Neural cell (in vitro differentiated cells): Measurements from ENCODE around the gene NPTN. TPM values are rescaled to one million over a fixed set of nuclear protein-coding genes. Genes with fewer than 3 reads are reported as not detected.

Experiments used
- H2AFZ ChIP-seq: fragments of 200-600, 300-800 bp; sonication (generic), shearing (Covaris generic); 2 replicates; pipeline ENCODE4 v1.6.0; 2014; ENCODE audit warnings: low read depth, mild to moderate bottlenecking, antibody characterized with exemption, low read length, moderate library complexity
- H3F3A ChIP-seq: fragments of 200-600 bp; shearing (Covaris generic); 2 replicates; pipeline ENCODE4 v1.6.1; 2016; ENCODE audit warnings: mild to moderate bottlenecking, moderate library complexity, mixed read lengths, antibody characterized with exemption, low read length; ENCODE audit not compliant: insufficient read depth, poor library complexity, severe bottlenecking
- H3K27ac ChIP-seq: fragments of 200-600, 300-800 bp; sonication (generic), shearing (Covaris generic); 2 replicates; pipeline ENCODE4 v1.5.1; 2014; ENCODE audit warnings: mild to moderate bottlenecking, low read length, moderate library complexity
- H3K27me3 ChIP-seq: fragments of 300-800, 200-600 bp; sonication (generic), shearing (Covaris generic); 2 replicates; pipeline ENCODE4 v1.6.0; 2014; ENCODE audit warnings: mild to moderate bottlenecking, low read depth, low read length, moderate library complexity; ENCODE audit not compliant: insufficient read depth
- H3K36me3 ChIP-seq: fragments of 300-800, 200-600 bp; sonication (generic), shearing (Covaris generic); 2 replicates; pipeline ENCODE4 v1.5.1; 2014; ENCODE audit warnings: mild to moderate bottlenecking, antibody characterized with exemption, low read length, moderate library complexity; ENCODE audit not compliant: insufficient read depth
- H3K4me2 ChIP-seq: fragments of 300-800, 200-600 bp; sonication (generic), shearing (Covaris generic); 2 replicates; pipeline ENCODE4 v1.6.0; 2014; ENCODE audit warnings: mild to moderate bottlenecking, low read length
- H3K4me3 ChIP-seq: fragments of 300-800, 200-600 bp; sonication (generic), shearing (Covaris generic); 2 replicates; pipeline ENCODE4 v1.5.1; 2014; ENCODE audit warnings: mild to moderate bottlenecking, low read length, moderate library complexity
- H3K79me2 ChIP-seq: fragments of 200-600 bp; shearing (Covaris generic); replicated peaks from 2 replicates; pipeline ENCODE4 v1.6.0; 2014; ENCODE audit warnings: mild to moderate bottlenecking, low read length, moderate library complexity; ENCODE audit not compliant: insufficient read depth
- H3K9ac ChIP-seq: fragments of 300-800, 200-600 bp; sonication (generic), shearing (Covaris generic); 2 replicates; pipeline ENCODE4 v1.6.1; 2016; ENCODE audit warnings: mild to moderate bottlenecking, low read length, mixed read lengths
- H3K9me2 ChIP-seq: fragments of 200-600 bp; shearing (Covaris generic); 2 replicates; pipeline ENCODE4 v1.6.1; 2016; ENCODE audit warnings: mild to moderate bottlenecking, low read length, mixed read lengths; ENCODE audit not compliant: insufficient read depth
- H3K9me3 ChIP-seq: fragments of 200-600, 300-800 bp; sonication (generic), shearing (Covaris generic); 2 replicates; pipeline ENCODE4 v1.6.1; 2016; ENCODE audit warnings: mild to moderate bottlenecking, mixed run types, low read length, moderate library complexity, mixed read lengths
- H4K20me1 ChIP-seq: fragments of 200-600 bp; shearing (Covaris generic); 2 replicates; pipeline ENCODE4 v1.6.1; 2016; ENCODE audit warnings: mild to moderate bottlenecking, mixed run types; ENCODE audit not compliant: insufficient read depth
- EP300 ChIP-seq: fragments of 450-650 bp; conservative IDR thresholded peaks from 2 replicates; pipeline ENCODE4 v1.6.1; 2014; ENCODE audit warnings: antibody characterized with exemption, mild to moderate bottlenecking, moderate library complexity; ENCODE audit not compliant: poor library complexity, severe bottlenecking
- EZH2 ChIP-seq: fragments of 200-600, 300-800 bp; shearing (Covaris generic), sonication (generic); IDR thresholded peaks from 2 replicates; pipeline ENCODE4 v1.6.1; 2014; ENCODE audit warnings: antibody characterized with exemption, low read length, borderline replicate concordance, mild to moderate bottlenecking; ENCODE audit not compliant: insufficient read depth, poor library complexity, severe bottlenecking
- MXI1 ChIP-seq: fragments of 450-650 bp; conservative IDR thresholded peaks from 2 replicates; pipeline ENCODE4 v1.6.1; 2014; ENCODE audit warnings: antibody characterized with exemption, mild to moderate bottlenecking; ENCODE audit not compliant: poor library complexity, severe bottlenecking
- POLR2AphosphoS5 ChIP-seq: IDR thresholded peaks from 2 replicates; pipeline ENCODE4 v1.6.1; 2012
- RAD21 ChIP-seq: fragments of 450-650 bp; conservative IDR thresholded peaks from 2 replicates; pipeline ENCODE4 v1.6.1; 2014; ENCODE audit warnings: antibody characterized with exemption, mild to moderate bottlenecking, moderate library complexity
- SMC3 ChIP-seq: fragments of 450-650 bp; conservative IDR thresholded peaks from 2 replicates; pipeline ENCODE4 v1.6.1; 2014; ENCODE audit warnings: antibody characterized with exemption, mild to moderate bottlenecking, moderate library complexity; ENCODE audit not compliant: poor library complexity
- TAF1 ChIP-seq: IDR thresholded peaks from 2 replicates; pipeline ENCODE4 v1.6.1; 2012; ENCODE audit warnings: low read depth
- polyA plus RNA-seq: library from polyadenylated mRNA; depleted of rRNA; stranded (reverse); fragments of >200 nt; gene quantifications from 2 replicates; pipeline ENCODE4 v1.2.3, GENCODE V29; 2014
- TF ChIP-seq, protein P1 (sequence below): IDR thresholded peaks from 2 replicates; pipeline ENCODE4 v1.6.1; 2012; ENCODE audit warnings: borderline replicate concordance
- TF ChIP-seq, protein P2 (sequence below): fragments of 450-650 bp; IDR thresholded peaks from 2 replicates; pipeline ENCODE4 v1.5.1; 2014; ENCODE audit warnings: antibody characterized with exemption, mild to moderate bottlenecking, moderate library complexity; ENCODE audit not compliant: poor library complexity, severe bottlenecking

Gene NPTN
- polyA plus RNA-seq, 1 donor from 2014 or later, result 237 TPM

DNA sequence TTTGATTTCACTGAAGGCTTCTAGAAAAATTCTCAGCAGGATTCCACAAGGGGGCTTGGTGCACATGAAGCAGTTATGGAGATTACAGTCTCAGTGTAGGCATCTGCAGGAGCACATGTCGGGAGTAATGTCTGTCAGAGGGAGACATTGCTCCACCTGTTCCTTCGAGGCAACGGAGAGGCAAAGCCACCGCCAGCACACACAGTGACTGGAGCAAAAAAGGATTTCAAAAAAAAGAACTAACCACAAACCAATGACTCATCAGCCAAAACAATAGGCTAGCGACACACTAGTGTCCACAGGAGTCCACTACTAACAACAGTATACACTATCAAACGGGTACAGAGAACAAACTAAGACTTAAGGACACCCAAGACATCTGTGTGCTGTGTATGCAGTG is 68.9 kb downstream of the NPTN start:
- Histone ChIP-seq H2AFZ (no peak overlapping the region), H3K9ac (no peak overlapping the region), H3K9me2 (no peaks in the 10 kb centered on the region), H4K20me1 (no peaks in the 10 kb centered on the region), H3K36me3 (no peaks in the 10 kb centered on the region), H3K27ac (no peak overlapping the region), H3K4me2 (no peak overlapping the region), H3K79me2 (no peaks in the 10 kb centered on the region), H3F3A (no peaks in the 10 kb centered on the region), H3K9me3 (no peaks in the 10 kb centered on the region), H3K27me3 (no peaks in the 10 kb centered on the region), H3K4me3 (no peak overlapping the region)
- TF ChIP-seq MXI1 (peak; percentile 76), TAF1 (no peak), POLR2AphosphoS5 (no peak), EZH2 (no peak), EP300 (no peak), RAD21 (peak; percentile 48), SMC3 (peak; percentile 62)
- TF ChIP-seq, protein P1, sequence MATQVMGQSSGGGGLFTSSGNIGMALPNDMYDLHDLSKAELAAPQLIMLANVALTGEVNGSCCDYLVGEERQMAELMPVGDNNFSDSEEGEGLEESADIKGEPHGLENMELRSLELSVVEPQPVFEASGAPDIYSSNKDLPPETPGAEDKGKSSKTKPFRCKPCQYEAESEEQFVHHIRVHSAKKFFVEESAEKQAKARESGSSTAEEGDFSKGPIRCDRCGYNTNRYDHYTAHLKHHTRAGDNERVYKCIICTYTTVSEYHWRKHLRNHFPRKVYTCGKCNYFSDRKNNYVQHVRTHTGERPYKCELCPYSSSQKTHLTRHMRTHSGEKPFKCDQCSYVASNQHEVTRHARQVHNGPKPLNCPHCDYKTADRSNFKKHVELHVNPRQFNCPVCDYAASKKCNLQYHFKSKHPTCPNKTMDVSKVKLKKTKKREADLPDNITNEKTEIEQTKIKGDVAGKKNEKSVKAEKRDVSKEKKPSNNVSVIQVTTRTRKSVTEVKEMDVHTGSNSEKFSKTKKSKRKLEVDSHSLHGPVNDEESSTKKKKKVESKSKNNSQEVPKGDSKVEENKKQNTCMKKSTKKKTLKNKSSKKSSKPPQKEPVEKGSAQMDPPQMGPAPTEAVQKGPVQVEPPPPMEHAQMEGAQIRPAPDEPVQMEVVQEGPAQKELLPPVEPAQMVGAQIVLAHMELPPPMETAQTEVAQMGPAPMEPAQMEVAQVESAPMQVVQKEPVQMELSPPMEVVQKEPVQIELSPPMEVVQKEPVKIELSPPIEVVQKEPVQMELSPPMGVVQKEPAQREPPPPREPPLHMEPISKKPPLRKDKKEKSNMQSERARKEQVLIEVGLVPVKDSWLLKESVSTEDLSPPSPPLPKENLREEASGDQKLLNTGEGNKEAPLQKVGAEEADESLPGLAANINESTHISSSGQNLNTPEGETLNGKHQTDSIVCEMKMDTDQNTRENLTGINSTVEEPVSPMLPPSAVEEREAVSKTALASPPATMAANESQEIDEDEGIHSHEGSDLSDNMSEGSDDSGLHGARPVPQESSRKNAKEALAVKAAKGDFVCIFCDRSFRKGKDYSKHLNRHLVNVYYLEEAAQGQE, result no peak
- TF ChIP-seq, protein P2, sequence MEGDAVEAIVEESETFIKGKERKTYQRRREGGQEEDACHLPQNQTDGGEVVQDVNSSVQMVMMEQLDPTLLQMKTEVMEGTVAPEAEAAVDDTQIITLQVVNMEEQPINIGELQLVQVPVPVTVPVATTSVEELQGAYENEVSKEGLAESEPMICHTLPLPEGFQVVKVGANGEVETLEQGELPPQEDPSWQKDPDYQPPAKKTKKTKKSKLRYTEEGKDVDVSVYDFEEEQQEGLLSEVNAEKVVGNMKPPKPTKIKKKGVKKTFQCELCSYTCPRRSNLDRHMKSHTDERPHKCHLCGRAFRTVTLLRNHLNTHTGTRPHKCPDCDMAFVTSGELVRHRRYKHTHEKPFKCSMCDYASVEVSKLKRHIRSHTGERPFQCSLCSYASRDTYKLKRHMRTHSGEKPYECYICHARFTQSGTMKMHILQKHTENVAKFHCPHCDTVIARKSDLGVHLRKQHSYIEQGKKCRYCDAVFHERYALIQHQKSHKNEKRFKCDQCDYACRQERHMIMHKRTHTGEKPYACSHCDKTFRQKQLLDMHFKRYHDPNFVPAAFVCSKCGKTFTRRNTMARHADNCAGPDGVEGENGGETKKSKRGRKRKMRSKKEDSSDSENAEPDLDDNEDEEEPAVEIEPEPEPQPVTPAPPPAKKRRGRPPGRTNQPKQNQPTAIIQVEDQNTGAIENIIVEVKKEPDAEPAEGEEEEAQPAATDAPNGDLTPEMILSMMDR, result peak; percentile 49

DNA sequence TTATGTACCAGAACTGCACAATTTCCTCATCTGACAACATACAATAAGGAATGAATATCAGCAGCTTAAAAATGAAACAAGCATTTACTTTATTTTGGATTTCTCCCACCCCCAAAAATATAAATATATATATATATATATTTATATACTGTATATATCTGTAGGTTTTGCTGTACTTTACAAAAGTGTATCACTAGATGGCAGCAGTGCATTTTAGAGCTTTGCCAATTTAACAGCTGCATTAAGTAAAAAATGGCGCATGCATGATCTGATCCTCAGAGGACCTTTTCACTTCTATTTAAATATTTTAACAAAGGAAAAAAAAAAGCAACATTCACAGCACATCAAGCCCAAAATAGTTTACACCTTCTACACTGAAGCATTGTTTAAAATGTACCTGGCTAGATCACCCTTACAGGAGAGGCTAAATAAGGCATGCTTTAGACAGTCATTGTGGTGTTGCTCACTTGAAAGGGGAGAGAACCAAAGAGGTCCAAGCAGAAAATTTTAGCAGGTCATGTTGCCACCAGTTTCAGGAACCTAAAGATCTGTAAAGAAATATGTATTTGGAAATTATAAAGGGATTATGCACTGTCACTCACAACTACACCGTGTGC is 72.6 kb downstream of the NPTN start:
- H3K9me3 ChIP-seq, result no peaks in the 10 kb centered on the region
- H3K4me2 ChIP-seq, result no peak overlapping the region
- no peaks in the 10 kb centered on the region for H4K20me1 ChIP-seq
- H3K36me3 ChIP-seq, result no peaks in the 10 kb centered on the region
- no peaks in the 10 kb centered on the region for H3F3A ChIP-seq
- TF ChIP-seq, protein P1, result no peak
- TF ChIP-seq, protein P2, result peak; percentile 65
- TF ChIP-seq EZH2 (no peak), POLR2AphosphoS5 (no peak), EP300 (no peak), SMC3 (peak; percentile 75), MXI1 (no peak), RAD21 (peak; percentile 76), TAF1 (no peak)
- no peak overlapping the region for H3K27ac ChIP-seq
- no peaks in the 10 kb centered on the region for H3K79me2 ChIP-seq
- no peaks in the 10 kb centered on the region for H3K27me3 ChIP-seq
- H2AFZ ChIP-seq, result no peak overlapping the region
- H3K9ac ChIP-seq, result no peak overlapping the region
- no peaks in the 10 kb centered on the region for H3K9me2 ChIP-seq
- no peak overlapping the region for H3K4me3 ChIP-seq
